Measurements from ENCODE around the gene ODF2. TPM values are rescaled to one million over a fixed set of nuclear protein-coding genes. Genes with fewer than 3 reads are reported as not detected.

ODF2 gene
- total and polyA plus RNA-seq, 2 donors (not counting 3 experiments of a cell fraction or from before 2014, with no cell fraction given): 16.7 to 49.5 TPM

DNA sequence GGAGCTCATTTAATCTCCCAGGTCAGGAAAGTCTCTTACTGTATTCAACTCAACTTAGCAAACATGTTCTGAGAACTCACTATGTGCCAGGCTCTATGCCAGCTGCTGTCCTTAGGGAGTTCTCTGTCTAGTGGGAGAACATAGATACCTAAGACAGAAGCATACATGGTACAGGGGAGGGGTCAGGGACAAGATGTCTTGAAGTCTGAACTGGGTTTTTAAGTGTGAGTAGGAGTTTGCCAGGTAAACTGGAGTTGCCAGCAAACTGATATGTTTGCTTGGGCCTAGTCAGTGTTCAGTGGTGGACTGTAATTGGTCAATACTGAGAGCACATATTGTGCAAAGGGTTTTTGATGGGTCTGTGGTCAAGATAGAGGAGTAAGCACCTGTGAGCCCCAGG, 30.4 kb downstream of the ODF2 start:
- no peak for DNase-seq (ENCODE audit: low read depth, low spot score)
- Histone ChIP-seq H3K4me1 (ENCODE audit: control insufficient read depth, extremely low read depth, insufficient read depth, low read length) (no peaks in the 10 kb centered on the region), H3K27ac (ENCODE audit: insufficient read depth, low read depth, low read length) (no peak overlapping the region), H3K9me3 (replicated peaks; ENCODE audit: control insufficient read depth, insufficient read depth, low read length) (no peaks in the 10 kb centered on the region), H3K9me1 (replicated peaks; ENCODE audit: control insufficient read depth, extremely low read depth, insufficient read depth, low read length) (no peaks in the 10 kb centered on the region), H3K36me3 (ENCODE audit: control insufficient read depth in 2 of 2, extremely low read depth in 1 of 2, insufficient read depth in 2 of 2, low read length in 2 of 2) (peaks cover 10 to 32% of the 10 kb centered on the region in 2 experiments), H3K4me2 (ENCODE audit: insufficient read depth, low read length) (no peak overlapping the region), H4K20me1 (replicated peaks; ENCODE audit: control insufficient read depth, extremely low read depth, insufficient read depth, low read length) (no peaks in the 10 kb centered on the region), H3K4me3 (replicated peaks in 1 of 3; ENCODE audit: insufficient read depth in 1 of 3, low read depth in 1 of 3, low read length in 3 of 3) (no peak overlapping the region), H2AFZ (ENCODE audit: low read depth, low read length) (no peak overlapping the region), H3K9ac (replicated peaks; ENCODE audit: extremely low read depth, insufficient read depth, low read length) (no peak overlapping the region), H3K79me2 (ENCODE audit: control insufficient read depth, insufficient read depth, low read length) (no peaks in the 10 kb centered on the region), H3K27me3 (ENCODE audit: control insufficient read depth in 2 of 2, insufficient read depth in 2 of 2, low read length in 2 of 2) (no peaks in the 10 kb centered on the region)
- TF ChIP-seq POLR2A (IDR thresholded peaks at IDR 0.05; ENCODE audit: low read depth, low read length): no peak
- TF ChIP-seq MYC (IDR thresholded peaks at IDR 0.05; ENCODE audit: low read depth, low read length): no peak
- TF ChIP-seq MAX (IDR thresholded peaks at IDR 0.05; ENCODE audit: insufficient read depth, insufficient read length): no peak
- no peak for TF ChIP-seq JUN (IDR thresholded peaks at IDR 0.05; ENCODE audit: borderline replicate concordance, insufficient read depth, insufficient read length, low read depth)
- no peak for TF ChIP-seq FOS (IDR thresholded peaks at IDR 0.05; ENCODE audit: borderline replicate concordance, insufficient read depth, low read length)
- TF ChIP-seq GATA2 (IDR thresholded peaks at IDR 0.05; ENCODE audit: insufficient read depth, insufficient read length, low read depth, low read length): no peak
- TF ChIP-seq CTCF (IDR thresholded peaks at IDR 0.05; ENCODE audit: extremely low read depth in 1 of 2, insufficient read depth in 1 of 2, low read depth in 1 of 2, low read length in 2 of 2): no peak
- TF ChIP-seq EZH2 (IDR thresholded peaks at IDR 0.05; ENCODE audit: borderline replicate concordance, low read depth, low read length, severe bottlenecking): no peak
- no peak for TF ChIP-seq POLR2AphosphoS5 (IDR thresholded peaks at IDR 0.05; ENCODE audit: insufficient read depth, low read depth, low read length)
- intact Hi-C loops (cut with micrococcal nuclease): no loop called here
- ChIA-PET POLR2A (no interaction called here), CTCF (interaction anchor here (0.8 kb wide), 1 partner anchor 10 kb away, joined by 3 read pairs; no protein-coding TSS in a partner anchor)
- no TSS peak for BruUV-seq (replicated peaks)
- no peak for FAIRE-seq
- dilution Hi-C loops (cut with MboI; ENCODE audit: extremely low pct_ligation_motif_present, low sequenced_read_pairs): no loop called here
